Upper lobe of left lung (tissue), 6 donors: ENCODE data around the gene SORBS1. TPM values are rescaled to one million over a fixed set of nuclear protein-coding genes. Genes with fewer than 3 reads are reported as not detected.

Experiments
- ATAC-seq, 2 donors: fragments of 200-7000 bp; cut with Tn5 transposase; one replicate each; pipeline ENCODE4 v1.9.1; 2022; ENCODE audit warnings: mild to moderate bottlenecking in 2 of 2, moderate library complexity in 2 of 2; ENCODE audit not compliant: low FRiP score in 2 of 2
- DNase-seq, 2 donors: peaks; one replicate each; pipeline ENCODE4 v3.0.0-alpha.2; 2019 to 2020
- H3K27ac ChIP-seq, 4 donors: fragments of 200-600 bp; sonication (generic); one replicate each; pipeline ENCODE4 v1.5.1; 2016 to 2019
- H3K27me3 ChIP-seq, 4 donors: fragments of 200-600 bp; sonication (generic); one replicate each; pipeline ENCODE4 v1.5.1; 2017 to 2019
- H3K36me3 ChIP-seq, 4 donors: fragments of 200-600 bp; sonication (generic); one replicate each; pipeline ENCODE4 v1.5.1; 2016 to 2019
- H3K4me1 ChIP-seq, 4 donors: fragments of 200-600 bp; sonication (generic); one replicate each; pipeline ENCODE4 v1.5.1; 2018 to 2019
- H3K4me3 ChIP-seq, 4 donors: fragments of 200-600 bp; sonication (generic); one replicate each; pipeline ENCODE4 v1.5.1; 2017 to 2019; ENCODE audit warnings: mild to moderate bottlenecking in 2 of 4, moderate library complexity in 1 of 4
- H3K9me3 ChIP-seq, 4 donors: fragments of 200-600 bp; sonication (generic); one replicate each; pipeline ENCODE4 v1.5.1; 2018 to 2019
- CTCF ChIP-seq, 6 experiments: fragments of 450-650 bp in 4 of 6; fragments of 200-600 bp in 2 of 6; sonication (generic) in 2 of 6; IDR thresholded peaks; one replicate each; pipeline ENCODE4 v1.5.1; 2016 to 2019; ENCODE audit warnings: antibody characterized with exemption in 6 of 6
- EP300 ChIP-seq, 4 donors: sonication (generic); formaldehyde crosslinking; IDR thresholded peaks; one replicate each; pipeline ENCODE4 v1.5.1; 2017; ENCODE audit warnings: antibody characterized with exemption in 4 of 4, control low read depth in 2 of 4
- POLR2A ChIP-seq, 4 donors: fragments of 450-650 bp; IDR thresholded peaks; one replicate each; pipeline ENCODE4 v1.5.1; 2016 to 2017; ENCODE audit warnings: antibody characterized with exemption in 4 of 4, mild to moderate bottlenecking in 2 of 4
- POLR2AphosphoS5 ChIP-seq, 2 donors: sonication (generic); formaldehyde crosslinking; IDR thresholded peaks; one replicate each; pipeline ENCODE4 v1.5.1; 2017; ENCODE audit warnings: antibody characterized with exemption in 2 of 2
- WGBS, 2 donors: methylation state at CpG; one replicate each; pipeline ENCODE4 v1.1.5; 2017 to 2018; 5-methylcytosine and 5-hydroxymethylcytosine counted together
- total RNA-seq, 6 donors: library from RNA; depleted of rRNA in 4 of 6; stranded (reverse); fragments of >200 nt in 4 of 6; gene quantifications; one replicate each; pipeline versions ENCODE4 v1.1.0 to v1.2.1, GENCODE V29; 2016 to 2021
- donor health status: DM: no; HTN: no; CAD: no; lungs with moderate emphysema.
- donor health status: DM: no; HTN: yes; CAD: no; lungs with severe emphysema.

SORBS1 gene
- total RNA-seq, 6 donors from 2014 or later, result 45.8 to 116 (median 71.7) TPM

DNA sequence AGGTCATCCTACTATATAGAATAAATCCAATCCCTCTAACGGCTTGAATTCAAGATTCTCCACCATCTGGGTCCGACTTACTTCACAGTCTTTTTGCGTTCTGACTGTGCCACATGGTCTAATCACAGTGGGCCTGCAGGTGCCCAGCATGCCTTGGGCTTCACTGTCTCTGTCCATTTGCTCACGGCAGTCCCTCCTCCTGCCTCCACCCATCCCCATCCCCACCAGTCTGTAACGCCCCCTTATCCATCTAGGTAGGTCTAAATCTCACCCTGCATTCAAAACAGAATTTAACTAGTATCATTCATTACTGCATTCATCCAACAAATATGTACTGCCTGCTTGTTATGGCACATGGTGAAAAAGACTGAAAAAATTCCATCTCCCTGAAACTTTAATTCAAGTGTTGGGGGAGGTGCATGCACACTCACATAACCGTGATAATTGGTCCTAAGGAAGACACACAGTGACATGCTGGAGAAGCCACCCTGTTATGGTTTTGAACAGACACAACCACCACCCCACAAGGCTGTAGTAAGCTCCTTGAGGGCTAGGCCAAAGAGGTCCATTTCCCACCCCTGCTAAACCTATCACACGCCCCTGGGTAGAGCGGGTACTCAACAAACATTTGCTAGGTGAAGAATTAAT is 24.2 kb downstream of the SORBS1 start:
- H3K27ac ChIP-seq, result peak overlapping the region; percentile 34 to 80 (median 75)
- ATAC-seq, result no peak
- H3K36me3 ChIP-seq, result no peaks in the 10 kb centered on the region
- no peak overlapping the region for H3K4me3 ChIP-seq
- WGBS, 2 donors, result 79 to 92% methylated on average over 8 of the region's 8 CpGs
- no peaks in the 10 kb centered on the region for H3K9me3 ChIP-seq
- peaks cover 32 to 54% (median 47%) of the 10 kb centered on the region in 4 donors for H3K4me1 ChIP-seq
- no peak for DNase-seq
- no peaks in the 10 kb centered on the region for H3K27me3 ChIP-seq
- TF ChIP-seq EP300 (IDR thresholded peaks at IDR 0.05) (no peak), CTCF (IDR thresholded peaks at IDR 0.05) (no peak), POLR2A (IDR thresholded peaks at IDR 0.05) (no peak), POLR2AphosphoS5 (IDR thresholded peaks at IDR 0.05) (no peak)

GRCh38 chr10:95536017-95536416 is 25.2 kb downstream of the SORBS1 start:
- Histone ChIP-seq H3K9me3 (no peaks in the 10 kb centered on the region), H3K36me3 (no peaks in the 10 kb centered on the region), H3K27me3 (no peaks in the 10 kb centered on the region), H3K4me3 (no peak overlapping the region), H3K4me1 (peaks cover 24 to 51% (median 45%) of the 10 kb centered on the region in 4 donors), H3K27ac (peak overlapping the region; percentile 4 to 80 (median 75))
- no peak for ATAC-seq
- WGBS, 2 donors, result 49% methylated on average over 8 of the region's 8 CpGs
- TF ChIP-seq EP300 (IDR thresholded peaks at IDR 0.05) (no peak), CTCF (IDR thresholded peaks at IDR 0.05) (peak in 1 of 6 experiments; percentile 7)
- no peak for DNase-seq

DNA sequence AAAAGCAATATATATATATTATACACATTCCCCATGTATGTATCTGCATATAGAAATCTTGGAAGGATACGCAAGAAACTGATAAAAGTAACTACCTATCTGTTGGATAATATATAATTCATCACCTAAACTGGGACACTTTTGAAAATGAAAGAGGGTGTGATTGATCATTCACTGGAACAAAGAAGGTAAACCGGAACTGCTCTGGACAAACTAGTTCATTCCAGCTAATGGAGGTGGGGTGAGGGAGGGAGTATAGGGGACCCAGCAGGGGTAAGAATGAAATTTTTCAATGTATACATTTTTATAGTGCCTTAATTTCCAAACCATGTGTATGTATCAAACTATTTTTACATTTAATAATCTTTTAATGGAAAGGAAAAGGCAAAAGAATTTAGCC is 25.6 kb downstream of the SORBS1 start:
- ATAC-seq (no peak), DNase-seq (no peak)
- Histone ChIP-seq H3K9me3 (no peaks in the 10 kb centered on the region), H3K36me3 (no peaks in the 10 kb centered on the region), H3K4me3 (no peak overlapping the region), H3K27ac (peak overlapping the region; percentile 4 to 80 (median 75)), H3K4me1 (peaks cover 22 to 53% (median 43%) of the 10 kb centered on the region in 4 donors), H3K27me3 (no peaks in the 10 kb centered on the region)
- TF ChIP-seq POLR2AphosphoS5 (IDR thresholded peaks at IDR 0.05) (no peak), POLR2A (IDR thresholded peaks at IDR 0.05) (no peak), CTCF (IDR thresholded peaks at IDR 0.05) (no peak), EP300 (IDR thresholded peaks at IDR 0.05) (no peak)
- WGBS, 2 donors, result 60 to 82% methylated on average over 2 of the region's 2 CpGs

DNA sequence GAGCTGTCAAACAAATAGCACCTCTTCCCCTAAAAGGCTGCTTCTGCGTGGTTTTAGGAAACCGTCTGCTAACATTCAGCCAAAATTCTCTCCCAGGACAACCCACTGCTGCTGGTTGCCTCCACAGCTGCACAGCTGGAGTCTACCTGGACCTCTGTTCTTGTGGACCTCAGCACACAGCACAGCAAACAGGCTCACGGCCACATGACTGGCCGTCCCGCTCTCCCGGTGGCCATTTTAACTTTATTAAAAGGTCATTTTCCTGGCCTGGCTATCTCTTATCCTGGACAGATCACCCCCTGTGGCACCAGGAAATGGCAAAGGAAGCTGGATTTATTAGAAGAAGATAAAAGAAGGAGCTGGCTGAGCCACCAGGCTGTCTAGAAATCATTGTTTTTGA is 27.6 kb downstream of the SORBS1 start:
- Histone ChIP-seq H3K27ac (peak overlapping the region in 1 of 4 donors; percentile 7), H3K9me3 (no peaks in the 10 kb centered on the region), H3K4me1 (peaks cover 26 to 56% (median 47%) of the 10 kb centered on the region in 4 donors), H3K36me3 (no peaks in the 10 kb centered on the region), H3K27me3 (no peaks in the 10 kb centered on the region), H3K4me3 (no peak overlapping the region)
- ATAC-seq, result no peak
- no peak for DNase-seq
- no peak for TF ChIP-seq POLR2AphosphoS5 (IDR thresholded peaks at IDR 0.05)
- no peak for TF ChIP-seq POLR2A (IDR thresholded peaks at IDR 0.05)
- TF ChIP-seq CTCF (IDR thresholded peaks at IDR 0.05), result no peak
- TF ChIP-seq EP300 (IDR thresholded peaks at IDR 0.05), result no peak
- WGBS, 2 donors, result 67 to 70% methylated on average over 6 of the region's 6 CpGs

- TF ChIP-seq POLR2A (IDR thresholded peaks at IDR 0.05) (no peak), POLR2AphosphoS5 (IDR thresholded peaks at IDR 0.05) (no peak), EP300 (IDR thresholded peaks at IDR 0.05) (no peak), CTCF (IDR thresholded peaks at IDR 0.05) (no peak)
- no peak overlapping the region for H3K27ac ChIP-seq
- H3K27me3 ChIP-seq, result no peaks in the 10 kb centered on the region
- 95 to 97% methylated on average over 2 of the region's 2 CpGs for WGBS, 2 donors
- H3K9me3 ChIP-seq, result no peaks in the 10 kb centered on the region
- H3K36me3 ChIP-seq, result no peaks in the 10 kb centered on the region
- H3K4me1 ChIP-seq, result peaks cover 26 to 46% (median 40%) of the 10 kb centered on the region in 4 donors
- ATAC-seq (no peak), DNase-seq (no peak)
- no peak overlapping the region for H3K4me3 ChIP-seq
Observed at GRCh38 chr10:95532536-95532935, 28.6 kb downstream of the SORBS1 start.
